Naive thymus-derived CD4-positive, alpha-beta T cell (primary cell): Measurements from ENCODE around the gene CNP. TPM values are rescaled to one million over a fixed set of nuclear protein-coding genes. Genes with fewer than 3 reads are reported as not detected.
A peak's percentile ranks its signal among the peaks of the same experiment; 100 is the strongest.

Source experiments
- ATAC-seq: fragments of 150-1000 bp; cut with Tn5 transposase; 2 replicates; pipeline ENCODE4 v1.10.0; 2021; ENCODE audit warnings: mild to moderate bottlenecking, moderate library complexity
- CTCF ChIA-PET: fragments of 350-600 bp; sonication (Branson Sonifier 250); formaldehyde crosslinking; loops from one replicate; lab custom pipeline; 2021; ENCODE audit warnings: antibody characterized with exemption; lab: Charles Lee
- POLR2A ChIA-PET: fragments of 350-600 bp; sonication (Branson Sonifier 250); formaldehyde crosslinking; loops from one replicate; lab custom pipeline; 2021; ENCODE audit warnings: antibody characterized with exemption, inconsistent platforms; lab: Charles Lee
- DNase-seq, 9 donors: peaks; one replicate each; pipeline versions ENCODE4 v3.0.0 to v3.0.0-alpha.2; 2020 to 2022; ENCODE audit warnings: mixed read lengths in 1 of 9
- H3K27ac ChIP-seq: one replicate; pipeline ENCODE4 v1.7.0; 2013; ENCODE audit warnings: mild to moderate bottlenecking, low read depth, low read length, moderate library complexity
- H3K27me3 ChIP-seq, 2 donors: one replicate each; pipeline ENCODE4 v1.7.0; 2013; ENCODE audit warnings: low read length in 2 of 2, mild to moderate bottlenecking in 2 of 2, moderate library complexity in 2 of 2; ENCODE audit not compliant: control insufficient read depth in 2 of 2, insufficient read depth in 2 of 2
- H3K36me3 ChIP-seq, 3 experiments: 1 replicate in 2 of 3; 2 replicates in 1 of 3; pipeline ENCODE4 v1.7.0; 2013; ENCODE audit warnings: low read length in 3 of 3, mild to moderate bottlenecking in 3 of 3, moderate library complexity in 1 of 3; ENCODE audit not compliant: insufficient read depth in 3 of 3, control insufficient read depth in 2 of 3
- H3K4me1 ChIP-seq, 2 donors: one replicate each; pipeline ENCODE4 v1.7.0; 2013; ENCODE audit warnings: low read length in 2 of 2, mild to moderate bottlenecking in 2 of 2, moderate library complexity in 1 of 2; ENCODE audit not compliant: control insufficient read depth in 2 of 2, insufficient read depth in 2 of 2
- H3K4me3 ChIP-seq: 2 replicates; pipeline ENCODE4 v1.7.0; 2013; ENCODE audit warnings: mild to moderate bottlenecking, low read length
- H3K9me3 ChIP-seq, 3 experiments: 1 replicate in 2 of 3; 2 replicates in 1 of 3; pipeline ENCODE4 v1.7.0; 2013; ENCODE audit warnings: low read length in 3 of 3; ENCODE audit not compliant: control insufficient read depth in 2 of 3
- H3K27ac Mint-ChIP-seq, 9 donors: one replicate each; pipeline ENCODE4 v1.8.0; 2020 to 2022; ENCODE audit warnings: mixed read lengths in 9 of 9, mild to moderate bottlenecking in 8 of 9, moderate library complexity in 5 of 9, inconsistent platforms in 2 of 9
- H3K27me3 Mint-ChIP-seq, 5 donors: one replicate each; pipeline ENCODE4 v1.8.0; 2021 to 2022; ENCODE audit warnings: mixed read lengths in 5 of 5, mild to moderate bottlenecking in 1 of 5
- H3K36me3 Mint-ChIP-seq, 5 donors: one replicate each; pipeline ENCODE4 v1.8.0; 2020 to 2022; ENCODE audit warnings: mixed read lengths in 5 of 5, mild to moderate bottlenecking in 3 of 5, inconsistent platforms in 1 of 5
- H3K4me1 Mint-ChIP-seq, 7 donors: one replicate each; pipeline ENCODE4 v1.8.0; 2020 to 2022; ENCODE audit warnings: mixed read lengths in 7 of 7, mild to moderate bottlenecking in 3 of 7, inconsistent platforms in 1 of 7
- H3K4me3 Mint-ChIP-seq, 10 donors: one replicate each; pipeline ENCODE4 v1.8.0; 2020 to 2022; ENCODE audit warnings: mild to moderate bottlenecking in 10 of 10, mixed read lengths in 10 of 10, moderate library complexity in 6 of 10, inconsistent platforms in 2 of 10
- H3K9me3 Mint-ChIP-seq, 11 donors: one replicate each; pipeline ENCODE4 v1.8.0; 2020 to 2022; ENCODE audit warnings: mixed read lengths in 11 of 11, mild to moderate bottlenecking in 4 of 11, inconsistent platforms in 1 of 11, moderate library complexity in 1 of 11
- intact Hi-C, 2 donors: fragments of 100-400 bp; cut with micrococcal nuclease; formaldehyde crosslinking; loops; one replicate each; pipeline ENCODE4 v1.15.1; 2023
- polyA plus RNA-seq, 2 donors: library from polyadenylated mRNA; unstranded; fragments of 300-500 nt; fragmentation: Illumina TruSeq; gene quantifications; one replicate each; pipeline ENCODE4 v1.2.3, GENCODE V29; 2021
- total RNA-seq, 6 experiments: library from RNA in 5 of 6; stranded (reverse) in 5 of 6; gene quantifications; 1 replicate in 5 of 6; 2 replicates in 1 of 6; pipeline ENCODE4 v1.2.3 and lab custom pipeline; 2021 to 2026

Gene CNP
- total and polyA plus RNA-seq, 7 experiments from 2014 or later, result 29.6 to 86.3 (median 32.5) TPM

DNA sequence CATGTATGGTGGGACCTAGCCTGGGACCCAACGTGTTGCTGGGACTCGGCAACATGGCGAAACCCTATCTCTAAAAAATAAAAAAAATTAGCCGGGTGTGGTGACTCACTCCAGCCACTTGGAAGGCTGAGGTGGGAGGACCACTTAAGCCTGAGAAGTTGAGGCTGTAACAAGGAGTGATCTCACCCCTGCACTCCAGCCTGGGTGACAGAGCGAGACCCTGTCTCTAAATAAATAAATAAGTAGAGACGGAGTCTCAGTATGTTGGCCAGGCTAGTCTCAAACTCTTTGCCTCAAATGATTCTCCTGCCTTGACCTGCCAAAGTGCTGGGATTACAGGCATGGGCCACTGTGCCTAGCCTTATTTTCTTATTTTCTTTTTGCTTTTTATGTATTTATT lies 10.1 kb upstream of the CNP start:
- Mint-ChIP-seq H3K4me3 (no peak overlapping the region), H3K4me1 (peaks cover 0 to 4% (median 0%) of the 10 kb centered on the region in 7 donors), H3K27ac (no peak overlapping the region), H3K27me3 (peaks cover 0 to 5% (median 0%) of the 10 kb centered on the region in 5 donors), H3K36me3 (no peaks in the 10 kb centered on the region), H3K9me3 (no peaks in the 10 kb centered on the region)
- intact Hi-C loops, result no loop called here
- no peak overlapping the region for H3K4me3 ChIP-seq
- POLR2A ChIA-PET, result no interaction called here
- CTCF ChIA-PET, result no interaction called here
- ATAC-seq, result no peak
- no peak overlapping the region for H3K27ac ChIP-seq
- no peaks in the 10 kb centered on the region for H3K27me3 ChIP-seq
- no peaks in the 10 kb centered on the region for H3K36me3 ChIP-seq
- no peaks in the 10 kb centered on the region for H3K4me1 ChIP-seq
- no peak for DNase-seq
- no peaks in the 10 kb centered on the region for H3K9me3 ChIP-seq

DNA sequence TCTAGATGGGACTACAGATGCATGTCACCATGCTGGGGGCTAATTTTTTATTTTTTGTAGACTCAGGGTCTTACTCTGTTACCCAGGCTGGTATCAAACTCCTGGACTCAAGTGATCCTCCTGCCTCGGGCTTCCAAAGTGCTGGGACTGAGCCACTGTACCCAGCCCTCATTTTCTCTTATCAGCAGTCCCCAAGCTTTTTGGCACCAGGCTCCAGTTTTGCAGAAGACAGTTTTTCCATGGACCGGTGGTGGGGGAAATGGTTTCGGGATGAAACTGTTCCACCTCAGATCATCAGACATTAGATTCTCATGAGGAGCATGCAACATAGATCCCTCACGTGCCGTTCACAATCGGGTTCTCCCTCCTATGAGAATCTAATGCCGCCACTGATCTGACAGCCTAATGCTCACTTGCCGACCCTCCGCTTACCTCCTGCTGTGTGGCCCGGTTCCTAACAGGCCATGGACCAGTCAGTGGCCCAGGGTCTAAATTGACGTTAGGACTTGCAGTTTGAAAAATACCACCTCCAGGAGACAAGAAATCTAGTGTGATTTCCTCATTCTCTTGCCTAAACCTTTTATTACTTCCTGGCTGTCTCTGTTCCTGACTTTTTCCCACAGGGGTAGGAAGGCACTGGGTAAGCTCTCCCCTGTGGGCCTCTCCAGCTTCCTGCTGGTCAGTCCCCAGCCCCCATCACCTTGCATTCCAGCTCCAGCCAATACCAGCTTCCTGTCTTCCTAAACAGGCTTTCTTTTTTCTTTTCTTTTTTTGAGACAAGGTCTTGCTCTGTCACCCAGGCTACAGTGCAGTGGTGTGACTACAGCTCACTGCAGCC lies 9.3 kb upstream of the CNP start:
- H3K4me3 Mint-ChIP-seq, result no peak overlapping the region
- no peaks in the 10 kb centered on the region for H3K36me3 Mint-ChIP-seq
- H3K27ac ChIP-seq, result no peak overlapping the region
- peaks cover 0 to 4% (median 0%) of the 10 kb centered on the region in 7 donors for H3K4me1 Mint-ChIP-seq
- no peak overlapping the region for H3K27ac Mint-ChIP-seq
- no peaks in the 10 kb centered on the region for H3K9me3 Mint-ChIP-seq
- no peaks in the 10 kb centered on the region for H3K27me3 ChIP-seq
- intact Hi-C loops, result no loop called here
- ChIA-PET CTCF (interaction anchor here (0.6 to 1.1 kb wide), 3 partner anchors 60 to 774 kb away, joined by 3 to 5 read pairs (median 3); partner anchors contain the start of gene DNAJC7), POLR2A (interaction anchor here (0.7 kb wide), 1 partner anchor 9 kb away, joined by 8 read pairs; the partner anchor contains the start of gene CNP)
- no peaks in the 10 kb centered on the region for H3K9me3 ChIP-seq
- H3K27me3 Mint-ChIP-seq, result peaks cover 0 to 5% (median 0%) of the 10 kb centered on the region in 5 donors
- DNase-seq (no peak), ATAC-seq (no peak)
- no peaks in the 10 kb centered on the region for H3K4me1 ChIP-seq
- H3K4me3 ChIP-seq, result no peak overlapping the region
- H3K36me3 ChIP-seq, result no peaks in the 10 kb centered on the region

DNA sequence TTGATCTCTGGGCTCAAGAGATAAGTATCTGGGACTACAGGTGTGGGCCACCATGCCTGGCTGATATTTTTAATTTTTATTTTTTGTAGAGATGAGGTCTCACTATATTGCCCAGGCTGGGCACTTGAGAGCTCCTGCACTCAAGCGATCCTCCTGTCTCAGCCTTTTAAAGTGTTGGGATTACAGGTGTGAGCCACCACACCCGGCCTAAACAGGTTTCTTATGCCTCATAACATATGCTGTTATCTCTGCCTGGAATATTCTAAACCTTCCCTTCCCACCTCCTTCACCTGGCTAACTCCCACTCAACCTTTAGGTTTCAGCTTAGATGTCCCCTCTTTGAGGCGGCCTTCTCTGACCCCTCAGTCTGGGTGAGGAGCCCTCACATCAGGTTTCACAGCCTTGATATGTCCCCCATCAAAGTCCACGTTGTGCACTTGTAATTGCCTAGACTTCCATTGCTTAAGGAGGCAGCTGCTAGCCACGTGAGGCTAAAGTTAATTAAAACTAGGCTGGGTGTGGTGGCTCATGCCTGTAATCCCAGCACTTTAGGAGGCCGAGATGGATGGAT lies 8.6 kb upstream of the CNP start:
- H3K27me3 ChIP-seq, result no peaks in the 10 kb centered on the region
- H3K36me3 ChIP-seq, result no peaks in the 10 kb centered on the region
- H3K4me1 ChIP-seq, result no peaks in the 10 kb centered on the region
- Mint-ChIP-seq H3K4me3 (no peak overlapping the region), H3K4me1 (peaks cover 0 to 6% (median 0%) of the 10 kb centered on the region in 7 donors), H3K27me3 (peaks cover 0 to 5% (median 0%) of the 10 kb centered on the region in 5 donors), H3K36me3 (no peaks in the 10 kb centered on the region), H3K9me3 (no peaks in the 10 kb centered on the region), H3K27ac (no peak overlapping the region)
- H3K9me3 ChIP-seq, result no peaks in the 10 kb centered on the region
- POLR2A ChIA-PET, result interaction anchor here (0.7 kb wide), 1 partner anchor 9 kb away, joined by 8 read pairs; the partner anchor contains the start of gene CNP
- intact Hi-C loops, result no loop called here
- DNase-seq (no peak), ATAC-seq (no peak)
- H3K4me3 ChIP-seq, result no peak overlapping the region
- CTCF ChIA-PET, result interaction anchor here (0.6 to 1.1 kb wide), 3 partner anchors 59 to 774 kb away, joined by 3 to 5 read pairs (median 3); partner anchors contain the start of gene DNAJC7
- no peak overlapping the region for H3K27ac ChIP-seq

DNA sequence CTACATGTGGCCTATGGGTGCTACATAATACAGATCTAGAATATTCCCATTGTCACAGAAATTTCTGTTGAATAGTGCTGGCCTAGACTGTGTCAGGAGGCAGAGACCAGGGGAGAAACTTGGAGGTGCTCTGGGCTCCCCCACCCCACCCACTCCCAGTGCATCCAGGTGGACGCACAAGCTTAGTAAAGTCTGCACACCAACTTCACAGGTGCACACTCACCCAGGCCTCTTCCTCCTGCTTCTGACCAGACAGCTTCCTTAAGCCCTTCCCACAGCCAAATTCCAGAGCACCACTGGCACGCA lies 7.6 kb upstream of the CNP start:
- Histone ChIP-seq H3K27ac (no peak overlapping the region), H3K36me3 (no peaks in the 10 kb centered on the region), H3K9me3 (no peaks in the 10 kb centered on the region), H3K4me3 (no peak overlapping the region), H3K4me1 (no peaks in the 10 kb centered on the region), H3K27me3 (no peaks in the 10 kb centered on the region)
- H3K9me3 Mint-ChIP-seq, result no peaks in the 10 kb centered on the region
- no peak overlapping the region for H3K4me3 Mint-ChIP-seq
- intact Hi-C loops, result no loop called here
- DNase-seq (no peak), ATAC-seq (no peak)
- peaks cover 0 to 8% (median 0%) of the 10 kb centered on the region in 7 donors for H3K4me1 Mint-ChIP-seq
- H3K27ac Mint-ChIP-seq, result peak overlapping the region in 1 of 9 donors; percentile 39
- POLR2A ChIA-PET, result no interaction called here
- no peaks in the 10 kb centered on the region for H3K36me3 Mint-ChIP-seq
- H3K27me3 Mint-ChIP-seq, result peaks cover 0 to 5% (median 0%) of the 10 kb centered on the region in 5 donors
- CTCF ChIA-PET, result no interaction called here

DNA sequence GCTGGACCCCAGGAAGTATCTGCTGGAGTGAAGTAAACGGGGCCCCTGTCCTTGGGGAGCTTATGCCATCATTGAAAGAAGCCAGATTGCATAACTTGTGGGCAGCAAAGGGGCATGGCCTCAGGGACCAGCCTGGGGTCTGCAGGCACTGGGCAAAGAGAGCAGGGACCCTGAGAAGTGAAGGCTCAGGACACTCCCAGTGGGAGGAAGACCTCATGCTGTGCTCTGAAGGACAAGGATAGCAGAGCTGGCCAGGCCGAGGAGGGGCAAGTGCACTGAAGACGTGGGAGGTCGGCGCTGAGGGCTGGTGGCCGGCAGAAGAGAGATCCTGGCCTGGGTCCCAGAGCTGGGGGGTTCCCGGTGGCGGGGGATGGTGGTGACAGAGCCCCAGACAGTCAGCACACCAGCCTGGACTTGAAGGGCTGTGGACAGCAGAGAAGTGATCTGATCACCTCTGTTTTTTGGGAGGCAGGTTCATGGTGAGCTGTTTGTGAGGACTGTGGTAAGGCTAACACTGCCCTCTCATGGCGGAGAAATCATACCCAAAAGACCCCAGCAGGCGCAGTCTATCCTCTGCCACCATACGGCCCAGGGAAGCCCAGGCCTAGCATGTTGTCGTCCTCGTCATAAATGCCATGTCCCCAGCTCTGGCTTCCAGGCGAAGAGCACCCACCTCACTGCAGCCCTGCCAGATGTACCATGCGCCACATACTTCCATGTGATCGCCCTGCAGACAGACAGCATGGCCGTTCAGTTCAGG lies 7.1 kb upstream of the CNP start:
- no peak overlapping the region for H3K27ac ChIP-seq
- H3K4me1 ChIP-seq, result no peaks in the 10 kb centered on the region
- intact Hi-C loops, result no loop called here
- H3K4me1 Mint-ChIP-seq, result peaks cover 0 to 8% (median 0%) of the 10 kb centered on the region in 7 donors
- POLR2A ChIA-PET, result interaction anchor here (0.5 to 0.9 kb wide), 4 partner anchors 52 to 650 kb away, joined by 3 to 4 read pairs (median 3); partner anchors contain the start of gene TUBG1
- DNase-seq (no peak), ATAC-seq (no peak)
- no peak overlapping the region for H3K4me3 ChIP-seq
- no peaks in the 10 kb centered on the region for H3K9me3 ChIP-seq
- no peaks in the 10 kb centered on the region for H3K36me3 Mint-ChIP-seq
- CTCF ChIA-PET, result interaction anchor here (0.5 kb wide), 1 partner anchor 106 kb away, joined by 3 read pairs; no protein-coding TSS in a partner anchor
- H3K9me3 Mint-ChIP-seq, result no peaks in the 10 kb centered on the region
- no peaks in the 10 kb centered on the region for H3K27me3 ChIP-seq
- H3K36me3 ChIP-seq, result no peaks in the 10 kb centered on the region
- peak overlapping the region in 1 of 10 donors; percentile 51 for H3K4me3 Mint-ChIP-seq
- peak overlapping the region in 3 of 9 donors; percentile 39 to 59 (median 45) for H3K27ac Mint-ChIP-seq
- peaks cover 0 to 5% (median 0%) of the 10 kb centered on the region in 5 donors for H3K27me3 Mint-ChIP-seq

DNA sequence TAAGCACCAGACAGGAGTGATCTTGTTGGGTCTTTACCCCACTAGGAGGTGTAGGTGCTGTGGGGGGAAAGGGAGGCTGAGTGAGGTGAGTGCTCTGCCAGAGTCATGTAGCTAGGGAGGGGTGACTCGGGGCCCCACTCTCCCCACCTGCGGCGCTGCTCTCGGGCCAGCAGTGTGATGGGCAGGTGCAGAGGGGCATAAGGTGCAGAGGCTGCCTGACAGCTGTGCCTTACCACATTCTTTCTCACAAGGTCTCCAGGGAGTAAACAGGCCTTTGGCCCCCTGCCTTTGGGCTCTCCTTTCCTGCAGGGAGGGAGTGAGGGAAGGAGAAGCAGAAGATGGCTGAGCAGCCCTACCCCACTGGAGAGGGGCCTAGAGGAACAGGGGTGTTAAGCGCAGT lies 4.5 kb upstream of the CNP start:
- no peak for DNase-seq
- H3K27ac Mint-ChIP-seq, result no peak overlapping the region
- H3K4me3 Mint-ChIP-seq, result no peak overlapping the region
- Histone ChIP-seq H3K36me3 (no peaks in the 10 kb centered on the region), H3K4me1 (peaks cover 0 to 7% of the 10 kb centered on the region in 2 donors), H3K4me3 (no peak overlapping the region), H3K27me3 (no peaks in the 10 kb centered on the region), H3K9me3 (no peaks in the 10 kb centered on the region), H3K27ac (no peak overlapping the region)
- ChIA-PET CTCF (interaction anchor here (0.6 to 1.0 kb wide), 3 partner anchors 8 to 139 kb away, joined by 3 to 4 read pairs (median 3); no protein-coding TSS in a partner anchor), POLR2A (interaction anchor here (1.0 kb wide), 1 partner anchor 233 kb away, joined by 4 read pairs; the partner anchor contains the start of gene GHDC)
- peaks cover 0 to 3% (median 0%) of the 10 kb centered on the region in 11 donors for H3K9me3 Mint-ChIP-seq
- peaks cover 0 to 2% (median 0%) of the 10 kb centered on the region in 5 donors for H3K27me3 Mint-ChIP-seq
- intact Hi-C loops, result no loop called here
- ATAC-seq, result no peak
- H3K36me3 Mint-ChIP-seq, result no peaks in the 10 kb centered on the region
- peaks cover 9 to 22% (median 12%) of the 10 kb centered on the region in 7 donors for H3K4me1 Mint-ChIP-seq
